ENCODE results near the gene SGMS1.

SGMS1 gene

DNA sequence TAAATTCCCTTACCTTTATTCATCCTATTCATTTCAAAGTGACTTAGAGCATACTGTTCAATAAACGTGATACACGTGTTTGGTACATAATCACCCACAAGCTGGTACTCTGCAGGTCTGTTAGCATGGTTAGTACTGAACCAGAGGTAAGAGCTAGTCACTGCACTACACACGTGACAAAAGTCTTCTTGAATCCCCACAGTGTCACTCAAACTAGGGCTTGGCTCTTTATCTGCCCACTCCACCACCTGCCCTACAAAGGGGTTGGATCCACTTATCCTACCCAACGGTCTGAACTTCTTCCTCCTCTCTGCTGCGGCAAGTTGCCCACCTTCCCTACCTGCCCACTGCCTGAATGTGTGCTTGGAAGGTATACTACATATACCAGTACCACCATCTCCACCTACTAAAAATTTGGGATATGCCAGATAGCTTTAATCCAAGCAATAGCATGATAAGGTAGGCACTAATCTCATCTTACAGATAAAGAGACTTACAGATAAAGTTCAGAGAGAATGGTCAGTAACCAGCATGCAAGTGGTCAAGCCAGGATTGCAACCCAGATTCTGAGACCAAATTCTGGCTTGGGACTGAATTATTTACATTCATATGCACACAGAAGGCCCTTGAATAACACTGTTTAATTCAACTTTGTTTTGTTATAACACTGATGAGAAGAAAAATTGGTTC is 92.2 kb downstream of the SGMS1 start:
- DNase-seq (ENCODE audit: extremely low read depth, insufficient read length) = no peak
- no peaks in the 10 kb centered on the region for H3K36me3 ChIP-seq (ENCODE audit: control insufficient read depth, insufficient read depth, low read length)
- H3K27me3 ChIP-seq (replicated peaks; ENCODE audit: control insufficient read depth, insufficient read depth, low read length) = no peaks in the 10 kb centered on the region
- TF ChIP-seq CTCF (IDR thresholded peaks at IDR 0.05; ENCODE audit: insufficient read depth, low read length, poor library complexity, severe bottlenecking) = no peak
- H3K4me3 ChIP-seq (replicated peaks; ENCODE audit: low read depth, low read length) = no peak overlapping the region

GRCh38 chr10:50529660-50530059 is 94.1 kb downstream of the SGMS1 start:
- Histone ChIP-seq H3K27me3 (replicated peaks; ENCODE audit: control insufficient read depth, insufficient read depth, low read length) (no peaks in the 10 kb centered on the region), H3K4me3 (replicated peaks; ENCODE audit: low read depth, low read length) (no peak overlapping the region), H3K36me3 (ENCODE audit: control insufficient read depth, insufficient read depth, low read length) (no peaks in the 10 kb centered on the region)
- no peak for DNase-seq (ENCODE audit: extremely low read depth, insufficient read length)
- TF ChIP-seq CTCF (IDR thresholded peaks at IDR 0.05; ENCODE audit: insufficient read depth, low read length, poor library complexity, severe bottlenecking) = no peak

GRCh38 chr10:50528206-50528605 is 95.5 kb downstream of the SGMS1 start:
- no peak for DNase-seq (ENCODE audit: extremely low read depth, insufficient read length)
- Histone ChIP-seq H3K36me3 (ENCODE audit: control insufficient read depth, insufficient read depth, low read length) (no peaks in the 10 kb centered on the region), H3K27me3 (replicated peaks; ENCODE audit: control insufficient read depth, insufficient read depth, low read length) (no peaks in the 10 kb centered on the region), H3K4me3 (replicated peaks; ENCODE audit: low read depth, low read length) (no peak overlapping the region)
- TF ChIP-seq CTCF (IDR thresholded peaks at IDR 0.05; ENCODE audit: insufficient read depth, low read length, poor library complexity, severe bottlenecking) = no peak

- Histone ChIP-seq H3K36me3 (ENCODE audit: control insufficient read depth, insufficient read depth, low read length) (no peaks in the 10 kb centered on the region), H3K4me3 (replicated peaks; ENCODE audit: low read depth, low read length) (no peak overlapping the region), H3K27me3 (replicated peaks; ENCODE audit: control insufficient read depth, insufficient read depth, low read length) (no peaks in the 10 kb centered on the region)
- TF ChIP-seq CTCF (IDR thresholded peaks at IDR 0.05; ENCODE audit: insufficient read depth, low read length, poor library complexity, severe bottlenecking) = no peak
- no peak for DNase-seq (ENCODE audit: extremely low read depth, insufficient read length)
These were observed 96.2 kb downstream of the SGMS1 start for GRCh38 chr10:50527442-50528043.

DNA sequence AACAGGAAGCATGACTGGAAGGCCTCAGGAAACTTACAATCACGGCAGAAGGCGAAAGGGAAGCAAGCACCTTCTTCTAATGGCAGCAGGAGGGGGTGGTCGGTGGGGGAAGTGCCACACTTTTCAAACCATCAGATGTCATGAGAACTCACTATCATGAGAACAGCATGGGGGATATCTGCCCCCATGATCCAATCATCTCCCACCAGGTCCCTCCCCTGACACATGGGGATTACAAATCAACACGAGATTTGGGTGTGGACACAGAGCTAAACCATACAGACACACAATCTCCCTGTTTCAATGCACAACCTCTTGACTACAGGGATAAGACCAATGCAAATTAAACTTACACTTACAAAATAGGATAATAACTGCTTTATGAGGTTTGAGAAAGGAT is 97.6 kb downstream of the SGMS1 start:
- DNase-seq (ENCODE audit: extremely low read depth, insufficient read length) = no peak
- Histone ChIP-seq H3K4me3 (replicated peaks; ENCODE audit: low read depth, low read length) (no peak overlapping the region), H3K36me3 (ENCODE audit: control insufficient read depth, insufficient read depth, low read length) (no peaks in the 10 kb centered on the region), H3K27me3 (replicated peaks; ENCODE audit: control insufficient read depth, insufficient read depth, low read length) (no peaks in the 10 kb centered on the region)
- TF ChIP-seq CTCF (IDR thresholded peaks at IDR 0.05; ENCODE audit: insufficient read depth, low read length, poor library complexity, severe bottlenecking) = no peak

Data from GM06990 (cell line).